Measurements from ENCODE around the gene RPTOR.
A peak's percentile ranks its signal among the peaks of the same experiment; 100 is the strongest.

RPTOR gene

DNA sequence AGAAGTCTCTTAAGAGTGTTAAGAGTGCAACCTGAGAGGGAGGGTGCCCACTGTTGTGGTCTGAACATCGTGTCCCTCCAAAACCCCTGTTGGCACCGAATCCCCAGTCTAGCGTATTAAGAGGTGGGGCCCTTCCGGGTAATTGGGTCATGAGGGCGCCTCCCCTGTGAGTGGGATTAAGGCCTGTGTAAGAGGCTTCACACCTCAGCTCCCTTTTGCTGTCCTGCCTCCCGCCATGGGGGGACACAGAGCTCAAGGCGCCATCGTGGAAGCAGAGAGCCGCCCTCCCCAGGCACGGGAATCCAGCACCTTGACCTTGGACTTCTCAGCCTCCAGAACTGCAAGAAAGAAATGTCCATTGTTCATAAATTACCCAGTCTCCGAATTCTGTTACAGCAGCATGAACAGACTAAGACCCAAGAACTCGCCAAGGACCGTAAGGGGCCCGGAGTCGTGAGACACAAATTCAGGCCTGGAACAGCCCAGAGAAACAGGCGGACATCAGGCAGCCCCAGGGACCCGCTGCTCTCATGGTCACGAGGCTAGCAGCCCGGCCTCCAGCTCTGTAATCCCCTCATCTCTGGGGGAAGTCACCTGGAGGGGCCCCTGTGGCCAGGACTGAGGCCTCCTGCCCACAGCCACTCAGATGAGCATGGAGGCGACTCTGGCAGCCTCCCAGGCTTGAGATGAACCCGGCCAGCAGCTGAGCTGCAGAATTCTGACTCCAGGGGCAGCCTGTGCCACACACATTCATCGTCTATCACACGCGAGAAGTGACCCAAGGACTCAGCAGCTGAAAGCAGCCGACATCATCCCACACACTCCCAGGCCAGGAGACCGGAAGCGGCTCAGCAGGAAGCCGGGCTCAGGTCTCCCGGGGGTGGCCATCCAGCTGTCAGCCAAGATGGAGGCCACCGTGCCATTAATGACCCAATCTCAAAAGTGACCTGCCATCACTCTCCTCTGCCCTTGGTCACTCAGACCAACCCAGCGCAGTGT lies 434.2 kb downstream of the RPTOR start:
- POLR2A ChIA-PET (ENCODE audit: low non-redundant PET) = no interaction called here
- no peak for DNase-seq (ENCODE audit: low spot score)
- H3K27ac ChIP-seq = no peak overlapping the region
- CTCF ChIA-PET = interaction anchor here (0.6 to 1.1 kb wide), 2 partner anchors 316 to 552 kb away, joined by 3 to 4 read pairs; partner anchors contain the start of gene SLC38A10
- TF ChIP-seq, protein P1, sequence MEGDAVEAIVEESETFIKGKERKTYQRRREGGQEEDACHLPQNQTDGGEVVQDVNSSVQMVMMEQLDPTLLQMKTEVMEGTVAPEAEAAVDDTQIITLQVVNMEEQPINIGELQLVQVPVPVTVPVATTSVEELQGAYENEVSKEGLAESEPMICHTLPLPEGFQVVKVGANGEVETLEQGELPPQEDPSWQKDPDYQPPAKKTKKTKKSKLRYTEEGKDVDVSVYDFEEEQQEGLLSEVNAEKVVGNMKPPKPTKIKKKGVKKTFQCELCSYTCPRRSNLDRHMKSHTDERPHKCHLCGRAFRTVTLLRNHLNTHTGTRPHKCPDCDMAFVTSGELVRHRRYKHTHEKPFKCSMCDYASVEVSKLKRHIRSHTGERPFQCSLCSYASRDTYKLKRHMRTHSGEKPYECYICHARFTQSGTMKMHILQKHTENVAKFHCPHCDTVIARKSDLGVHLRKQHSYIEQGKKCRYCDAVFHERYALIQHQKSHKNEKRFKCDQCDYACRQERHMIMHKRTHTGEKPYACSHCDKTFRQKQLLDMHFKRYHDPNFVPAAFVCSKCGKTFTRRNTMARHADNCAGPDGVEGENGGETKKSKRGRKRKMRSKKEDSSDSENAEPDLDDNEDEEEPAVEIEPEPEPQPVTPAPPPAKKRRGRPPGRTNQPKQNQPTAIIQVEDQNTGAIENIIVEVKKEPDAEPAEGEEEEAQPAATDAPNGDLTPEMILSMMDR (conservative IDR thresholded peaks at IDR 0.05; ENCODE audit: low read depth) = no peak

DNA sequence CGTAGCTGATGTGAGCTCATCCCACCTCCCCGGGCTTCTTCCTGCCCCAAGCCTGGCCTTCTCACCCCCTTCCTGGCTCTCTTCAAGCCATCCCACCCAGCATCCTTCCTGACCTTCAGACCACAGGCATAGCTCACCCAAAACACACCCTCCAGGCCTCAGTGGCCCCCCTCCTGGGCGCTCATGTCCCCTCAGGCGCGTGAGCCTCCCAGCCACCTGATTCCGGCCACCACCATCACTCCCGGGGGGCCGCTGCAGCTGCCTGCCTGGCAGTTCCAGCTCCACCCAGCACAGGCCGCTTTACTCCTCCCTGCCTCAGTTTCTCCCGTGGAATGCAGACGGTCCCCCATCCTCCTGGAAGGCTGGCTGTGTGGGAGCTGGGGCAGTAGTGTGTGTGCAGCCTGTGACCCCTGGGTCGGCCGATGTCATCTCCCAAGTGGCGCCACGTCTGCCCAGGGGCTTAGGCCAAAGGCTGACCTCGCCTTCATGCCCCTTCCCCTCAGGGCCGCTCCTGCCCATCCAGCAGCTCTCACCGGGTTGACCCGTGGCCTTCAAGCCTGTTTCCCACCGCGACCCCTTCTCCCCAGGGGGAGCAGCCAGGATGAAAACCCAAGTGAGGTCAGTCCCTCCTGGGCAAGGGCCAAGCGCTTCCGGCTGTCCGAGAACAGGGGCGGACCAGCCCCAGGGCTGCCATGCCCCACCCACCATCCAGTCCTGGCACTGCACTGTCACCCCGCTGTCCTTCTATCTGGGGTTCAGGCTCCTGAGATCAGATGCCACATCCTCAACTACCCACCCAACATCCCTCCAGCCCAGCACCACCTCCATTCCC lies 435.1 kb downstream of the RPTOR start:
- CTCF ChIA-PET = interaction anchor here (0.6 kb wide), 1 partner anchor 315 kb away, joined by 4 read pairs; the partner anchor contains the start of gene SLC38A10
- H3K27ac ChIP-seq = no peak overlapping the region
- no peak for DNase-seq (ENCODE audit: low spot score)
- POLR2A ChIA-PET (ENCODE audit: low non-redundant PET) = no interaction called here
- TF ChIP-seq, protein P1 (conservative IDR thresholded peaks at IDR 0.05; ENCODE audit: low read depth) = no peak

DNA sequence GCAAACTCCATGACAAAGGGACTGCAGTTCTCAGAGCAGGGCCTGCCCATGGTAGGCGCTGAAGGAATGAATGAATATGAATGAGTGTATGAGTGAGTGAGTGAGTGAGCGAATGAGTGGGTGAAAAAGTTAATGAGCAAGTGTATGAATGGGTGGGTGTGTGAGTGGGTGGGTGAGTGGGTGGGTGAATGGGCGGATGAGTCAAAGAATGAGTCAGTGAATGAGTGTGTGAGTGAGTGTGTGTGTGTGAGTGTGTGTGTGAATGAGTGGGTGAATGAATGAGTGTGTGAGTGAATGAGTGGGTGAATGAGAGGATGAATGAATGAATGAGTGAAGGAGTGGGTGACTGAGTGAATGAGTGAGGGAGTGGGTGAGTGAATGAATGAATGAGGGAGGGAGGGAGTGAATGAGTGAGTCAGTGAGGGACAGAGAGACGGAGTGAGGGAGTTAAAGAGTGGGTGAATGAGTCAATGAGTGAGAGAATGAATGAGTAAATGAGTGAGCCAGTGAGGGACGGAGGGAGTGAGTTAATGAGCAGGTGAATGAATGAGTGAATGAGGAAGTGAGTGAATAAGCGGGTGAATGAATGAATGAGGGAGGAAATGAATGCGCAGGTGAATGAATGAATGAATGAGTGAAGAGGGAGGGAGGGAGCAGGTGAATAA lies 435.9 kb downstream of the RPTOR start:
- CTCF ChIA-PET = interaction anchor here (0.5 to 1.2 kb wide), 3 partner anchors 112 to 554 kb away, joined by 3 to 5 read pairs (median 3); no protein-coding TSS in a partner anchor
- POLR2A ChIA-PET (ENCODE audit: low non-redundant PET) = no interaction called here
- no peak for DNase-seq (ENCODE audit: low spot score)
- TF ChIP-seq, protein P1 (conservative IDR thresholded peaks at IDR 0.05; ENCODE audit: low read depth) = no peak
- no peak overlapping the region for H3K27ac ChIP-seq

DNA sequence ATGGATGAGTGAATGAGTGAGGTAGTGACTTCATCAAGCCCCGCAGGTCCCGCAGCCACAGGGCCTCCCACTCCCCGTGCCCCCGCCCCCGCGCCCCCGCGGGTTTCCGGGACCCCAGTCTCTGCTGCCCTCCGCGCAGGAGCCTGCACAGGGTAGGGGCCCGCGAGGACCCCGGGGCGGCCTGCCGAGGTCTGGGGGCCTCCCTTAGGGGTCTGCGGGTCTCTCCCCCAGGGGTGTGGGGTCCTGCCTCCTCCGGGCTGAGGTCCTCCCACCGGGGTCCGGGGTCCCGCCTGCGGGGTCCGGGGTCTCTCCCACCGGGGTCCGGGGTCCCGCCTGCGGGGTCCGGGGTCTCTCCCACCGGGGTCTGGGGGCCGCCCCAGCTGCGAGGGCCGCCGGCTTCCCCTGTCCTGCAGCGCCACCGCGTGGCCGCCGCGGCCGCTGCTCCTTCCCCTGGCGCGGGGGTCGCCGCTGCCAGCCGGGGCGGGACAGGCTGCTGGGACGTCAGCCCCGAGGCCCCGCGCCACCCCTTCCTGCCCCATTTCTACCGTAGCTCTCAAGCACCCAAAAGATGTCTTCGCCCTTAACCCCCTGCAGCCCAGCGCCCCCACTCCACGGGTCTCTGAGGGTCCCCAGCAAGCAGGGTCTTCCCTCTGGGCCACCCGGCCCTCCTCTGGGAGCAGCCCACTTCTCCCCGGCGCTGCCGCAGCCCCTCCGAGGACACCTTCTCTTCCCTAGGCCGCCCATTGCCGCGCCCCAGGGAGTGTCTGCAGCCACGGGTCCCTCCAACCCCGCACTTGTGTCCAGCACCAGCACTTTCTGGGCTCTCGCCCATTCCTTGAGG lies 436.6 kb downstream of the RPTOR start:
- TF ChIP-seq, protein P1 (conservative IDR thresholded peaks at IDR 0.05; ENCODE audit: low read depth) = peak; percentile 91
- DNase-seq (ENCODE audit: low spot score) = no peak
- POLR2A ChIA-PET (ENCODE audit: low non-redundant PET) = no interaction called here
- CTCF ChIA-PET = interaction anchor here (0.5 to 1.2 kb wide), 4 partner anchors 111 to 570 kb away, joined by 3 to 5 read pairs (median 3); no protein-coding TSS in a partner anchor
- H3K27ac ChIP-seq = no peak overlapping the region

DNA sequence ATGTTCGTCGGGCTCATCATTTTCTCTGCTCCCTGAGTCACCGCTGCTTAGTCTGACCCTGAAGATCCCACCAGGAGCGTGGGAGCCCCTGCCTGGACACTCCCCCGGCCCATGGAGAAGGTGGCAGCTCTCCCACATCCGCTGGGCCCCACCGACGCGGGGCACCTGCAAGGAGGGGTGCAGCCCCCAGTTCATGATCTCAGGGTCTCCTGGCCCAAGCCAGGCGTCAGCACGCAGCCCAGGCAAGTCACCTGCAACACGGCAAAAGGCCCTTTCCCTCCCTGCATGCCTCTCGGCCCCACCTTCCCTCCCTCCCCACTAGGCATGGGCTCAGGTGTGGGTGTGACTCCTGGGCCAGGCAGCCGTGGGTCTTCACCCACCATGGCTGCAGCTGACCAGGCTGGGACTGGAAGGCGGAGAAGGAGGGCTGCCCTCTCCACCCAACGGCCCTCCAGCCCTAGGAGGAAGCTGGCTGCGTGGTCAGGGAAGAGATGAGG lies 437.3 kb downstream of the RPTOR start:
- ChIA-PET POLR2A (ENCODE audit: low non-redundant PET) (no interaction called here), CTCF (interaction anchor here (0.5 to 1.2 kb wide), 2 partner anchors 555 to 571 kb away, joined by 3 to 5 read pairs; no protein-coding TSS in a partner anchor)
- TF ChIP-seq, protein P1 (conservative IDR thresholded peaks at IDR 0.05; ENCODE audit: low read depth) = no peak
- DNase-seq (ENCODE audit: low spot score) = no peak
- H3K27ac ChIP-seq = no peak overlapping the region

Measured in RWPE1 (cell line).